ENCODE measurements around the gene TMIGD1.
A peak's percentile ranks its signal among the peaks of the same experiment; 100 is the strongest.

Gene TMIGD1
- total RNA-seq = 0 reads per million in 2 donors

DNA sequence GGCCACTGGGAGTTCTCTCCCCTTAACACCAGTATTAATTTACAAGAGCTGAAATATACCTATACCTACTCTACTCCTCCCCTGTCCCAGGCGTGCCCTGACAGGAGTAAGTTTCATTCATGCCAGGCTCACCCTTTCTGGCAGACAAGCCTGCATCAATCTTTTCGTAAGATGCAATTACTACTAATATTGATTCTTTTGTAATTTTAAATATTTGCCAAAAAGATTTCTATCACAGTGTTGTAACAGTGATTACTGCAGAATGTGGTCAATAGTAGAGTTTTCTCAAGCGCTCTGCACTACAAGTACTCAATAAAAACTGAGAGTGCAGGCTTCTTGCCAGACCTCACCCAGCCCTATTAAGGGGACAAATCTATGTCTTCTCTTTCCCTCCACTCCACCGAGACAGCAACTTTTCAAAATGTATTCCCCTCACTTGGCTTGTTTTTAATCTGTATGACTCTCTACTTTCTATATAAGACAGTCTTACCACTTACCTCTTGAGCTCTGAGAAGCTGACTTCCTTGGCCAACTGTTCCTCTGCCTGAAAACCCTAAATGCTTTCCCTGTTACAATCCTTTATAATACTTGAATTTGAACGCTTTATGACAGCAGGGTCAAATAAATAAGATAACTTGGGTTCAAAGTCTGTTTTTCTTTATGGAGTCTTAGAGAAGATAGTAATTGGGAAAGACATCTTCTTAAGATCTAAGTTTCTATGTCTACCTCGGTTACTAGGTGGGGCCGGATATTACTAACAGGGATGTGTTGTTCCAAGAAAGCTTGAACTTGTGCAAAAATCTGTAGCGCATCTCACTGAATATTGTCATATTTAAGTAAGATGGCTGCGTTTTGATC is at the start of gene TMIGD1:
TSS of gene TMIGD1 (minus strand) at position 555 of the 858 bp plus-strand sequence. CDS start 1,924 bp downstream, outside the sequence.
- no peak for DNase-seq

- DNase-seq = no peak
Observed at GRCh38 chr17:30382345-30382744, 48.5 kb upstream of the TMIGD1 start.

DNA sequence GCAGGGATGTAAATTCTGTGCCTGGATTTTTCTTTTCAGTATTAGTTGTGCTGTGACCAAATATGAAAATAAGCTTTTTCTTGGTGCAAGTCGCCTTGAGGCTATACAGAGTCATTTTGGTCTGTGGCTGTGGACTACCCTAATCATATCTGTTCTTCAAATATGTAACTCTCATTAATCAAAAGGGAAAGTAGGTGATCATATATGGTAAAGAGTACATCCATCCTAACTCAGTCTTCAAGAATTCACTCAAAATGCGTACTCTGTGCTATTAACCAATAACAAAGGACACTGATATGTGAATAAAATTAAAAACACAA is 47.4 kb upstream of the TMIGD1 start:
- no peak for DNase-seq

DNA sequence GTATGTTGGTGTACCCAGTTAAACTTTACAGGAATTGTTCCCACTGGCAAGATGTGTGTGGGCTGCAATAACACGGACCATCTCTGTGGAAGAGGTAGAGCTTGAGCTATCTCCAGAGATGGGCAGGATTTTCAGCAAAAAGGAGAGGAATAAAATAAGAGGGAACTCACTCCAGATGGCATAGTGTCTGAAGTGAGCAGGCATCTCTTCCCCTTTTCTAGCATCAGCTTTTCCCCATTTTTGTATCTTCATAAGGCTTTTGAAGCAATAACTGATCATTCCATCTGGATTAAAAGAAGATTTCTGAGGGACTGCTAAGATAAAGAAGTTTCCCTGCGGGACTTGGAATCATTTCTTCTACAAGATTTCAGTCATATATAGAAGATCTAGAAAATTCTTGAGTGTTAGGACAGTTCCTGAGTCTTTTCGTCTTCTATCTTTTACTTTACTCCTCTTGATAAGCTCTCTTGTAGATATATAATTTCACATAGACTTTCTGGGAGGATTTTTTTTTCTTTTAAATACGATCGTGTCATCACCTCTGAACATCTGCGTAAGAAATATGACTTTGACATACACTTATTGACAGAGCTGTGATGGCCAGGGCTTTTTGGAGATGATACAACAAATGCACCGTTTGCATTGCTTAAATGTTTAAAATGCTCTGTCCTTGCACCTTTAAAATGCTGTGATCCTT is 46.9 kb upstream of the TMIGD1 start:
- no peak for DNase-seq

DNA sequence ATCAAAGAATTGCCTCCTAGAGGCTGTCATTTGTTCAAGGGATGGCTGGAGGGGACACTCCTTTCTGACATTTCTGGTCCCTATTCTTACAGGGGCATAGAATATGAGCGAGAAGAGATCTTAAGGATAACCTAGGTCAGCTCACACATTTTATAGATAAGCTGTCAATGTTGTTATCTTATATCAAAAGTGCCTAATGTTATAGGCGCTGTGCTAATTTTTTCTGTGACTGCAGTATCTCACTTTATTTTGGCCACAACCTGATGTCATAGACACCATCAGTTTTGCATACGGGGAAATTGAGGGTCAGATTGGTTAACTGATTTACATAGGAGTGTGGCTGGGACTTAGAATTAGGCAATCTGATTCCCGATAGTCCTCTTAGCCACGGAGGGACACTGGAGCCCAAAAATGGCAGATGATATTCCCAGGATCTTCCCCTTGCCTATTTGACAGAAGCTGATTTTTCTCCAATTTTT is 46.1 kb upstream of the TMIGD1 start:
- no peak for DNase-seq

DNA sequence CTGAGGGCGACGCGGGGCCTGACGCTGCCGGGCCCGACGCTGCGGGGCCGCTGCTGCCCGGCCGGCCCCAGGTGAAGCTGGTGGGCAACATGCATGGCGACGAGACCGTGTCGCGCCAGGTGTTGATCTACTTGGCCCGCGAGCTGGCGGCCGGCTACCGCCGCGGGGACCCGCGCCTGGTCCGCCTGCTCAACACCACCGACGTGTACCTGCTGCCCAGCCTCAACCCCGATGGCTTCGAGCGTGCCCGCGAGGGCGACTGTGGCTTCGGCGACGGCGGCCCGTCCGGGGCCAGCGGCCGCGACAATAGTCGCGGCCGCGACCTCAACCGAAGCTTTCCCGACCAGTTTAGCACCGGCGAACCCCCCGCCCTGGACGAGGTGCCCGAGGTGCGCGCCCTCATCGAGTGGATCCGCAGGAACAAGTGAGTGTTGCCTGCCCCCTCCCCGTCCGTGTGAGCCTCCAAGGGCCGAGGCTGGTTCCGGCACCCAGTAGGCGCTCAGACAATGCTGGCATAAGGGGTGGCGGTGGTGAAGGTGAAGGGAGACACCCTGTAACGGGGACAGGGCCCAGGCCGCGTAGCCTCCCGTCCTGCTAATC is 45.5 kb upstream of the TMIGD1 start:
- no peak for DNase-seq

DNA sequence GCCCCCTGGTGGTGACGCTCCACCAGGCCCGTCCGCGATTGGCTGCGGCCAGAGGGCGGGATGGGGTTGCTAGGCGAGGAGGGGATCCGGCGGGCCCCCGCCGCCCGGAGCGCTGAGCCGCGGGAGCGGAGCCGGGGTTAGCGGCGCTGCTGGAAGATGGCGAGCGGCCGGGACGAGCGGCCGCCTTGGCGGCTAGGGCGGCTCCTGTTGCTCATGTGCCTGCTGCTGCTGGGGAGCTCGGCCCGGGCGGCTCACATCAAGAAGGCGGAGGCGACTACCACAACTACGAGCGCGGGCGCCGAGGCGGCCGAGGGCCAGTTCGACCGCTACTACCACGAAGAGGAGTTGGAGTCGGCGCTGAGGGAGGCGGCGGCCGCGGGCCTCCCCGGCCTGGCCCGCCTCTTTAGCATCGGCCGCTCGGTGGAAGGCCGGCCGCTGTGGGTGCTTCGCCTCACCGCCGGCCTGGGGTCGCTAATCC is 45.0 kb upstream of the TMIGD1 start, which contains the start of gene CPD:
TSS of gene CPD (plus strand) at position 103 of the 478 bp plus-strand sequence. CDS start at position 157, 54 bp downstream.
- peak; percentile 92 for DNase-seq

GRCh38 chr17:30378241-30378824 is 44.5 kb upstream of the TMIGD1 start:
- DNase-seq = peak; percentile 55

- DNase-seq = no peak
Observed at GRCh38 chr17:30377574-30378240, 43.9 kb upstream of the TMIGD1 start.

DNA sequence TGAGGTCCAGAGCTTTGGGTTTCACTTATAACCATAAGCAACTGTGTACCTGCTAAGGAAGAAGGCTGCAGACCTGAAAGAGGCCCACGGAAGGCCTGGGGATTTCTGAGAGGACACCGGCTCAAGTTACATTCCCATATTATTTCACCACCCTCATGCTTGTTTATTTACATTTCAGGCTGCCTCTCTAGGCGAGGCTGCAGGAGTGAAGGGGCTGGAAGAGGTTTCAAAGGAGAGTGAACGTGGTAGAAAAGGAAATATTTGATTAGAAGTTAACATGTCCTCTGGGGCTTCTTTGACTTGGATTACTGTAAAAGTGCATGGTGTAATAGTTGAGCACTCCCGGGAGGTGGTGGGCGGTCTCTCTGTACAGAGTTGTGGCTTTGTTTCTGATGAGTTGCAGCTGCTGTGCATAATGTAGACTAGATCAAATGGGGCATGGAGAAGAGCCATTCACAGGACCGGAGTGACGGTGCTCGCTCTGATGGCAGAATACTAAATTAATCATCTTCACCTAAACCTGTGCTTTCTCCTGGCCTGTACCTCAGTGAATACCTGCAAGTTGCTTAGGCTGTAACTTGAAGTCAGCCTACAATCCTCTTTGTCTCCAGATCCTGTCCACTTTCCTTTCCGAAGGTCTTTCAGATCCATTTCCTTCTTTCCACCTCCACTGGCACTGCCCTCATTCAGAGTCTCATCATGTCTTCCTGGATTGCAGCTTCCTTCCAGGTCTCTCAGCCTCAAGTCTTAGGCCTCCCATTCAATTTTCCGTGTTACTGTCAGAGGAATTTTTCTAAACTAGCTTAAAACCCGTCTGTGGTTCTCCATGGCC is 43.0 kb upstream of the TMIGD1 start:
- DNase-seq = no peak

DNA sequence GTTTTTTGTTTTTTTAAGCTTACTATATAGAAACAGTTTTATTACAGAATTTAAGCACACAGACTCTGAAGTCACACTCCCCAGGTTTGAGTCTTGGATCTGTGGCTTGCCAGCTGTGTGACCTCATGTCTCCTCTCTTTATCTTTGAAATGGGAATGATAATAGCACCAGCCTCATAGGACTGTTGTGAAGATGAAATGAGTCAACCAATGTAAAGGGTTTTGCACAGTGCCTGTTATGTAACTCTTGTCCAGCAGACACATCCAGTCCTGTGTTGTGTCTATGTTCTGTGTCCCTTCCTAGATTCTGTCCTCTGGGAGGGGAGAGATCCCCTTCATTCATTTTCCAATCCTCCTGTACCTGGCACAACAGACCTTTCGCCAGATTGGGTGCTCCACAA is 41.8 kb upstream of the TMIGD1 start:
- no peak for DNase-seq

- no peak for DNase-seq
Observed at GRCh38 chr17:30372755-30373154, 38.9 kb upstream of the TMIGD1 start.

GRCh38 chr17:30369995-30370394 is 36.1 kb upstream of the TMIGD1 start:
- DNase-seq = no peak

- no peak for DNase-seq
Observed at GRCh38 chr17:30368912-30369720, 35.3 kb upstream of the TMIGD1 start.

DNA sequence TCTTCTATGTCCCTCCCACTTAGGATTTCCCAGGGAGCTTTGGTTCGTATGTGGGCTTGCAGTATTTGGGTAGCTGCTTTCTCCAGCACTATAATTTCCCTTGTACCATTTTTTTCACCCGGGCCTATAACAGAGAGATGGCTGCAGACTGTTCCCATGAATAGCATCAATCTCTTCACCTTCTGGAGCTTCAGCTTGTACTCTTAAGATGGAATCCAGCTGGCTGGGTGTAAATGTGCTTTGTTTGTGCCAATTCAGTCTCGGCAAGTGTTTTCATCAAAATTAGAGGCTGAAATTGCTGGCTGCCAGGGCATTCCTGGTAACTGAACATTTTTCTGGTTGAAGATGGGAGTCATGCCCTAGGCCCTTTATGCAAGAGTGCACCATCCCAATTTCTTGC is 32.7 kb upstream of the TMIGD1 start:
- no peak for DNase-seq

DNA sequence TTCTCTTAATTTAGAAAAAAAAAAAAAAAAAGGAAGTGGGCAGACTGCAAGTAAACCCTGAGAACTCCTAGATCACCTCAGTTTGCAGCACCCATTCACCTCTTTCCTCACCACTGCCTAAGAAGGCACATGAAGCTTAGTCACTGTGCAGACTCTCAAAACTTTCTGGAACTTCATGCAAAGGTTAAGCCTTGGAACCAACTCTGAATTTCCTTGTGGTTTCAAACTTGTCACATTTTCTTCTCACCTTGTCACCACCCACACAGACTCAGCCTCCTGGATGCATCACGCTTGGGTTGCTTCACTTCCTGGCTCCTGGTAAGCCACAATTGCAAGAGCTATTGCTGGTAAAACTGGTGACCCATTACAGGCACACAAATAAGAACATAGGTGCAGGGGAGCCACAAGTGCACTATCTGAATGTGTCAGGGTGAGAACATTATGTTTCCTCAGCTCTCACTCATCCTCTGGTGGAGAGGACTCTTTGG is 29.9 kb upstream of the TMIGD1 start:
- DNase-seq = no peak

GRCh38 chr17:30361766-30362279 is 28.0 kb upstream of the TMIGD1 start:
- no peak for DNase-seq

GRCh38 chr17:30360086-30360808 is 26.4 kb upstream of the TMIGD1 start:
- no peak for DNase-seq

DNA sequence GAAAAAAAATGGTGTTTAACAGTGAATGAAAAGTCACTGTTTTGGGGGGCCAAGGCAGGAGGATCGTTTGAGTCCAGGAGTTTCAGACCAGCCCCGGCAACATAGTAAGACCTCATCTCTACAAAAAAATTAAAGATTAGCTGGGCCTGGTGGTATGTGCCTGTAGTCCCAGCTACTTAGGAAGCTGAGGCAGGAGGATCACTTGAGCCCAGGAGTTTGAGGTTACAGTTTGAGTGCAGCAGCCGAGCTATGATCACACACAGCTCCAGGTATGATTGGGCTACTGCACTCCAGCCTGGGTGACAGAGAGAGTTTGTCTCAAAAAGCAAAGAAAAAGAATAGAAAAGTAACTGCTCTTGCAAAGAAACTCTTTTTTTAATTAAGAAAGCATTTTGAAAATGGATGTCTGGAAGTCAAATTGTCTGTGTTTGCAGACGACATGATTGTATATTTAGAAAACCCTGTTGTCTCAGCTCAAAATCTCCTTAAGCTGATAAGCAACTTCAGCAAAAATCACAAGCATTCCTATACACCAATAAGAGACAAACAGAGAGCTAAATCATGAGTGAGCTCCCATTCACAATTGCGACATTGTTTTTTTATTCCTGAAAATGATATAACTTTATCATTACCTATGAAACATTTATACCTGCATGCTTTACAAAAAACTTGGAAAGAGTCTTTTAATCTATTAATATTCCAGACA is 24.4 kb upstream of the TMIGD1 start:
- DNase-seq = no peak
